Suprapubic skin (tissue), 4 donors: ENCODE data around the gene ALDH9A1. TPM values are rescaled to one million over a fixed set of nuclear protein-coding genes. Genes with fewer than 3 reads are reported as not detected.

ENCODE experiments used
- DNase-seq, 2 donors: peaks; one replicate each; pipeline ENCODE4 v3.0.0-alpha.2; 2019; ENCODE audit warnings: low spot score in 2 of 2
- H3K27ac ChIP-seq: fragments of 200-600 bp; sonication (generic); one replicate; pipeline ENCODE4 v1.5.1; 2019
- H3K27me3 ChIP-seq: fragments of 200-600 bp; sonication (generic); one replicate; pipeline ENCODE4 v1.5.1; 2019
- H3K36me3 ChIP-seq: fragments of 200-600 bp; sonication (generic); one replicate; pipeline ENCODE4 v1.5.1; 2019
- H3K4me1 ChIP-seq: fragments of 200-600 bp; sonication (generic); one replicate; pipeline ENCODE4 v1.5.1; 2019
- H3K4me3 ChIP-seq: fragments of 200-600 bp; sonication (generic); one replicate; pipeline ENCODE4 v1.5.1; 2019; ENCODE audit warnings: mild to moderate bottlenecking
- H3K9me3 ChIP-seq: fragments of 200-600 bp; sonication (generic); one replicate; pipeline ENCODE4 v1.5.1; 2019
- CTCF ChIP-seq, 2 donors: fragments of 200-600 bp in 1 of 2; fragments of 450-650 bp in 1 of 2; sonication (generic) in 1 of 2; IDR thresholded peaks; one replicate each; pipeline ENCODE4 v1.5.1; 2016 to 2019; ENCODE audit warnings: antibody characterized with exemption in 2 of 2, mild to moderate bottlenecking in 1 of 2, moderate library complexity in 1 of 2
- EP300 ChIP-seq: sonication (generic); formaldehyde crosslinking; IDR thresholded peaks from one replicate; pipeline ENCODE4 v1.6.1; 2017; ENCODE audit warnings: antibody characterized with exemption
- POLR2A ChIP-seq, 2 donors: fragments of 450-650 bp; IDR thresholded peaks; one replicate each; pipeline ENCODE4 v1.6.1; 2017; ENCODE audit warnings: antibody characterized with exemption in 2 of 2, mild to moderate bottlenecking in 2 of 2, moderate library complexity in 2 of 2
- POLR2AphosphoS5 ChIP-seq, 3 donors: sonication (generic); formaldehyde crosslinking; IDR thresholded peaks; one replicate each; pipeline ENCODE4 v1.6.1; 2017; ENCODE audit warnings: antibody characterized with exemption in 3 of 3
- WGBS: methylation state at CpG from one replicate; pipeline ENCODE4 v1.1.5; 2018; 5-methylcytosine and 5-hydroxymethylcytosine counted together
- total RNA-seq, 4 donors: library from RNA; depleted of rRNA; stranded (reverse); fragments of >200 nt; gene quantifications; one replicate each; pipeline ENCODE4 v1.1.0, GENCODE V29; 2016

The ALDH9A1 gene
- total RNA-seq, 4 donors from 2014 or later: 59.7 to 91.5 (median 76.9) TPM

DNA sequence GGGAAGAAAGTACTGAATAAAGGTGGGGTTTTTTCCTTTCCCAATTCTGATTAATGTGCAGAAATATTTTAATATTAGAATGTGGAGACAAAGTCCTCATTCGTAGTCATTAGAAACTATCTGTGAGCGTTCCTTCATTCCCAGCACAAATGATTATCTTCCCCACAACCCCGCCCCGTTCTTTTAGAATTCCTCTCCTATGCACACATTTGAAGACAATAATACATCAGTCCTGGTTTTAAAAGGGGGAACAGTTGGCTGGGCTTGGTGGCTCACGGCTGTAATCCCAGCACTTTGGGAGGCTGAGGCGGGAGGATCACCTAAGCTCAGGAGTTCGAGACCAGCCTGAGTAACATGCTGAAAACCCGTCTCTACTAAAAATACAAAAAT, 876 bp downstream of the ALDH9A1 start:
- TF ChIP-seq EP300: no peak
- no peak for TF ChIP-seq CTCF (IDR thresholded peaks at IDR 0.05)
- TF ChIP-seq POLR2A (IDR thresholded peaks at IDR 0.05): no peak
- TF ChIP-seq POLR2AphosphoS5 (IDR thresholded peaks at IDR 0.05): no peak
- H3K36me3 ChIP-seq: no peaks in the 10 kb centered on the region
- WGBS: 12% methylated on average over 8 of the region's 8 CpGs

DNA sequence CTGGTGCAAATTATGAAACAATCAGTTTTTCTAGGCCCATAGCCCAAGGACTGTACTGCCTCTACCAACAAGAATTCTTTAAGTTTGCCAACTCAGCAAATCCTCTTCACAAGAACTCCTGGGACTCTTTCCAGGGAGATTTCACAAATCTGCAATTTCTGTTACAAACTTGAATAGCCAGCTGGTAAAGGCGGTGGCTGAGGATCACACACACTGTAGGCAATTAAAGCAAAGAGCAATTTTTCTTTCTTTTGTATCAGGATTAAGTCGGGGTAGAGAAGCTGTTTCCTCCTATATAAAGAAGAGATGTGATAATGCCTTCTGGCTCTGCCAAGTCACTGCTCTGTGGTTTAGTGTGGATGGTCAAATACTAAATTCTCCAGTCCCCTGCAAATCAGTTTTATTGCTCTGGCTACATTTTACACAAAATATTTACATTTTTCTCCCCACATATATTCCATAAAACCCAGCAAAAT, 1.7 kb downstream of the ALDH9A1 start:
- H3K4me3 ChIP-seq: peak overlapping the region; percentile 67
- TF ChIP-seq POLR2A (IDR thresholded peaks at IDR 0.05): no peak
- peak in 2 of 3 donors; percentile 65 to 73 for TF ChIP-seq POLR2AphosphoS5 (IDR thresholded peaks at IDR 0.05)
- no peak for DNase-seq

More for the DNA sequence above, 876 bp downstream of the ALDH9A1 start:
- Histone ChIP-seq H3K27ac (peak overlapping the region; percentile 97), H3K4me3 (peak overlapping the region; percentile 67), H3K27me3 (no peaks in the 10 kb centered on the region), H3K4me1 (peaks cover 38% of the 10 kb centered on the region), H3K9me3 (no peaks in the 10 kb centered on the region)
- DNase-seq: no peak

GRCh38 chr1:165695031-165695430, 3.3 kb downstream of the ALDH9A1 start:
- Histone ChIP-seq H3K9me3 (no peaks in the 10 kb centered on the region), H3K27me3 (no peaks in the 10 kb centered on the region), H3K36me3 (peaks cover 9% of the 10 kb centered on the region), H3K4me3 (no peak overlapping the region), H3K4me1 (peaks cover 38% of the 10 kb centered on the region), H3K27ac (peak overlapping the region; percentile 97)
- 28% methylated on average over 7 of the region's 7 CpGs for WGBS
- DNase-seq: no peak
- TF ChIP-seq CTCF (IDR thresholded peaks at IDR 0.05) (no peak), POLR2AphosphoS5 (IDR thresholded peaks at IDR 0.05) (peak in 1 of 3 donors; percentile 15)

More for the DNA sequence above, 1.7 kb downstream of the ALDH9A1 start:
- Histone ChIP-seq H3K27ac (peak overlapping the region; percentile 97), H3K27me3 (no peaks in the 10 kb centered on the region), H3K36me3 (no peaks in the 10 kb centered on the region), H3K4me1 (peaks cover 38% of the 10 kb centered on the region), H3K9me3 (no peaks in the 10 kb centered on the region)
- 6% methylated on average over 2 of the region's 2 CpGs for WGBS

DNA sequence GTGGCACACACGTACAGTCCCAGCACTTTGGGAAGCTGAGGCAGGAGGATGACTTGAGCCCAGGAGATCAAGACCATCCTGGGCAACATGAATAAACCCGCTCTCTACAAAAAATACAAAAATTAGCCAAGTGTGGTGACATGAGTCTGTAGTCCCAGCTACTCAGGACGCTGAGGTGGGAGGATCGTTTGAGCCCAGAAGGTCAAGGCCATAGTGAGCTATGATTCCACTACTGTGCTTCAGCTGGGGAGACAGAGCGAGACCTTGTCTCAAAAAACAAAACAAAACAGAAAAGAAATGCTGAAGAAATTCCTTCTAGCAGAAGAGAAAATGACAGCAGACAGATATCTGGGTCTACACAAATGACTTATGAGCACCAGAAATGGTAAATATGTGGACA, 10.3 kb downstream of the ALDH9A1 start:
- H3K27ac ChIP-seq: no peak overlapping the region
- no peak overlapping the region for H3K4me3 ChIP-seq
- H3K36me3 ChIP-seq: peaks cover 20% of the 10 kb centered on the region
- no peaks in the 10 kb centered on the region for H3K9me3 ChIP-seq
- H3K4me1 ChIP-seq: peaks cover 4% of the 10 kb centered on the region
- no peak for DNase-seq
- 95% methylated on average over 5 of the region's 5 CpGs for WGBS
- TF ChIP-seq CTCF (IDR thresholded peaks at IDR 0.05): no peak
- no peak for TF ChIP-seq EP300
- no peak for TF ChIP-seq POLR2AphosphoS5 (IDR thresholded peaks at IDR 0.05)
- no peak for TF ChIP-seq POLR2A (IDR thresholded peaks at IDR 0.05)
- H3K27me3 ChIP-seq: no peaks in the 10 kb centered on the region

GRCh38 chr1:165686971-165687433, 11.4 kb downstream of the ALDH9A1 start:
- peaks cover 4% of the 10 kb centered on the region for H3K4me1 ChIP-seq
- H3K36me3 ChIP-seq: peaks cover 30% of the 10 kb centered on the region
- TF ChIP-seq POLR2AphosphoS5 (IDR thresholded peaks at IDR 0.05): no peak
- no peak for TF ChIP-seq CTCF (IDR thresholded peaks at IDR 0.05)
- TF ChIP-seq EP300: no peak
- no peak for TF ChIP-seq POLR2A (IDR thresholded peaks at IDR 0.05)

More at GRCh38 chr1:165686971-165687433, 11.4 kb downstream of the ALDH9A1 start:
- DNase-seq: no peak
- WGBS: 91% methylated on average over 2 of the region's 2 CpGs
- no peak overlapping the region for H3K27ac ChIP-seq
- no peaks in the 10 kb centered on the region for H3K9me3 ChIP-seq
- no peaks in the 10 kb centered on the region for H3K27me3 ChIP-seq
- no peak overlapping the region for H3K4me3 ChIP-seq
